ENCODE measurements around the gene LMTK3. TPM values are rescaled to one million over a fixed set of nuclear protein-coding genes. Genes with fewer than 3 reads are reported as not detected.

LMTK3 gene
- total RNA-seq, 4 donors from 2014 or later: 1.3 to 3.5 (median 1.6) TPM

- peaks cover 36% of the 10 kb centered on the region for H3K27me3 ChIP-seq
- H3K4me3 ChIP-seq: peak overlapping the region; percentile 59
- H3K9me3 ChIP-seq: no peaks in the 10 kb centered on the region
- no peaks in the 10 kb centered on the region for H3K36me3 ChIP-seq
- peaks cover 22% of the 10 kb centered on the region for H3K4me1 ChIP-seq
- no peak for DNase-seq (ENCODE audit: low spot score in 2 of 2)
- TF ChIP-seq POLR2AphosphoS5 (IDR thresholded peaks at IDR 0.05) (no peak), CTCF (IDR thresholded peaks at IDR 0.05) (no peak), POLR2A (IDR thresholded peaks at IDR 0.05) (no peak), EP300 (IDR thresholded peaks at IDR 0.05) (no peak)
- 44% methylated on average over 19 of the region's 19 CpGs for WGBS
- H3K27ac ChIP-seq: no peak overlapping the region
Measured at GRCh38 chr19:48512504-48513288, 1.1 kb upstream of the LMTK3 start.

- Histone ChIP-seq H3K4me1 (peaks cover 22% of the 10 kb centered on the region), H3K27ac (no peak overlapping the region), H3K4me3 (peak overlapping the region; percentile 5), H3K27me3 (peaks cover 36% of the 10 kb centered on the region), H3K36me3 (no peaks in the 10 kb centered on the region), H3K9me3 (no peaks in the 10 kb centered on the region)
- no peak for DNase-seq (ENCODE audit: low spot score in 2 of 2)
- 6% methylated on average over 10 of the region's 32 CpGs for WGBS
- TF ChIP-seq POLR2AphosphoS5 (IDR thresholded peaks at IDR 0.05): no peak
- no peak for TF ChIP-seq EP300 (IDR thresholded peaks at IDR 0.05)
- no peak for TF ChIP-seq CTCF (IDR thresholded peaks at IDR 0.05)
- no peak for TF ChIP-seq POLR2A (IDR thresholded peaks at IDR 0.05)
Measured at GRCh38 chr19:48511321-48511731, 309 bp downstream of the LMTK3 start.

- peaks cover 22% of the 10 kb centered on the region for H3K4me1 ChIP-seq
- H3K36me3 ChIP-seq: no peaks in the 10 kb centered on the region
- H3K27ac ChIP-seq: no peak overlapping the region
- TF ChIP-seq EP300 (IDR thresholded peaks at IDR 0.05): no peak
- no peak for TF ChIP-seq POLR2AphosphoS5 (IDR thresholded peaks at IDR 0.05)
- no peak for TF ChIP-seq POLR2A (IDR thresholded peaks at IDR 0.05)
- TF ChIP-seq CTCF (IDR thresholded peaks at IDR 0.05): no peak
- 23% methylated on average over 15 of the region's 24 CpGs for WGBS
- peak overlapping the region; percentile 5 for H3K4me3 ChIP-seq
- no peak for DNase-seq (ENCODE audit: low spot score in 2 of 2)
- no peaks in the 10 kb centered on the region for H3K9me3 ChIP-seq
- peaks cover 36% of the 10 kb centered on the region for H3K27me3 ChIP-seq
Measured at GRCh38 chr19:48510421-48511268, 990 bp downstream of the LMTK3 start.

- 86% methylated on average over 9 of the region's 12 CpGs for WGBS
- TF ChIP-seq EP300 (IDR thresholded peaks at IDR 0.05): no peak
- TF ChIP-seq CTCF (IDR thresholded peaks at IDR 0.05): no peak
- TF ChIP-seq POLR2A (IDR thresholded peaks at IDR 0.05): no peak
- no peak for TF ChIP-seq POLR2AphosphoS5 (IDR thresholded peaks at IDR 0.05)
- no peaks in the 10 kb centered on the region for H3K36me3 ChIP-seq
- peaks cover 36% of the 10 kb centered on the region for H3K27me3 ChIP-seq
- peaks cover 22% of the 10 kb centered on the region for H3K4me1 ChIP-seq
- H3K4me3 ChIP-seq: no peak overlapping the region
- DNase-seq (ENCODE audit: low spot score in 2 of 2): no peak
- H3K27ac ChIP-seq: no peak overlapping the region
- H3K9me3 ChIP-seq: no peaks in the 10 kb centered on the region
Measured at GRCh38 chr19:48509467-48510194, 2.0 kb downstream of the LMTK3 start.

Data from suprapubic skin (tissue), 4 donors.